ENCODE data around the gene MAGEA9. TPM values are rescaled to one million over a fixed set of nuclear protein-coding genes. Genes with fewer than 3 reads are reported as not detected.
"Not testable (repeated sequence)": the region's sequence is repeated elsewhere in the genome, so short reads cannot be mapped to it uniquely, and the experiment has no call there.

Gene MAGEA9
- not detected for total RNA-seq

- H3K27me3 Mint-ChIP-seq, POLR2A ChIA-PET: not testable (repeated sequence)
Measured at GRCh38 chrX:149781727-149782126, at the start of gene MAGEA9. TSS of gene MAGEA9 (plus strand) at chrX:149781930. CDS start at chrX:149786211, 4,281 bp downstream.

GRCh38 chrX:149742269-149742668 lies 39.5 kb upstream of the MAGEA9 start:
- H3K36me3 Mint-ChIP-seq; H3K4me1 Mint-ChIP-seq; ATAC-seq (ENCODE audit: low read depth); DNase-seq; H3K9me3 Mint-ChIP-seq; H3K27ac Mint-ChIP-seq; POLR2A ChIA-PET; H3K4me3 Mint-ChIP-seq; H3K27me3 Mint-ChIP-seq: not testable (repeated sequence)

More at GRCh38 chrX:149781727-149782126, at the start of gene MAGEA9:
- DNase-seq; H3K9me3 Mint-ChIP-seq; H3K36me3 Mint-ChIP-seq; H3K27ac Mint-ChIP-seq; ATAC-seq (ENCODE audit: low read depth); H3K4me3 Mint-ChIP-seq; H3K4me1 Mint-ChIP-seq: not testable (repeated sequence)

GRCh38 chrX:149746390-149747007 lies 35.2 kb upstream of the MAGEA9 start:
- H3K4me1 Mint-ChIP-seq; H3K9me3 Mint-ChIP-seq; ATAC-seq (ENCODE audit: low read depth); DNase-seq; H3K27ac Mint-ChIP-seq; H3K27me3 Mint-ChIP-seq; H3K36me3 Mint-ChIP-seq; POLR2A ChIA-PET; H3K4me3 Mint-ChIP-seq: not testable (repeated sequence)

GRCh38 chrX:149757206-149758067 lies 24.3 kb upstream of the MAGEA9 start:
- DNase-seq (no peak), ATAC-seq (ENCODE audit: low read depth) (no peak)
- Mint-ChIP-seq H3K9me3 (no peaks in the 10 kb centered on the region), H3K4me3 (no peak overlapping the region), H3K4me1 (no peaks in the 10 kb centered on the region), H3K27ac (no peak overlapping the region), H3K36me3 (no peaks in the 10 kb centered on the region), H3K27me3 (peaks cover 6% of the 10 kb centered on the region)
- POLR2A ChIA-PET, result no interaction called here

GRCh38 chrX:149758068-149758714 lies 23.5 kb upstream of the MAGEA9 start:
- no peaks in the 10 kb centered on the region for H3K9me3 Mint-ChIP-seq
- POLR2A ChIA-PET, result no interaction called here
- H3K27ac Mint-ChIP-seq, result no peak overlapping the region
- H3K36me3 Mint-ChIP-seq, result no peaks in the 10 kb centered on the region
- H3K4me1 Mint-ChIP-seq, result no peaks in the 10 kb centered on the region
- DNase-seq (no peak), ATAC-seq (ENCODE audit: low read depth) (no peak)
- peaks cover 2% of the 10 kb centered on the region for H3K27me3 Mint-ChIP-seq
- no peak overlapping the region for H3K4me3 Mint-ChIP-seq

- DNase-seq; H3K4me3 Mint-ChIP-seq; H3K27me3 Mint-ChIP-seq; H3K36me3 Mint-ChIP-seq; POLR2A ChIA-PET; H3K4me1 Mint-ChIP-seq; ATAC-seq (ENCODE audit: low read depth); H3K27ac Mint-ChIP-seq; H3K9me3 Mint-ChIP-seq: not testable (repeated sequence)
Measured at GRCh38 chrX:149758715-149759078, 23.0 kb upstream of the MAGEA9 start.

- Mint-ChIP-seq H3K4me1 (no peaks in the 10 kb centered on the region), H3K27me3 (peaks cover 2% of the 10 kb centered on the region), H3K4me3 (no peak overlapping the region), H3K9me3 (no peaks in the 10 kb centered on the region), H3K36me3 (no peaks in the 10 kb centered on the region), H3K27ac (no peak overlapping the region)
- POLR2A ChIA-PET, result no interaction called here
- DNase-seq (no peak), ATAC-seq (ENCODE audit: low read depth) (no peak)
Measured at GRCh38 chrX:149759824-149760223, 21.9 kb upstream of the MAGEA9 start.

- POLR2A ChIA-PET, result no interaction called here
- no peaks in the 10 kb centered on the region for H3K36me3 Mint-ChIP-seq
- H3K4me3 Mint-ChIP-seq, result no peak overlapping the region
- DNase-seq (no peak), ATAC-seq (ENCODE audit: low read depth) (no peak)
- no peaks in the 10 kb centered on the region for H3K9me3 Mint-ChIP-seq
- H3K4me1 Mint-ChIP-seq, result no peaks in the 10 kb centered on the region
- H3K27me3 Mint-ChIP-seq, result peaks cover 2% of the 10 kb centered on the region
- H3K27ac Mint-ChIP-seq, result no peak overlapping the region
Measured at GRCh38 chrX:149760965-149761364, 20.8 kb upstream of the MAGEA9 start.

GRCh38 chrX:149761858-149762674 lies 19.7 kb upstream of the MAGEA9 start:
- H3K4me3 Mint-ChIP-seq; H3K27ac Mint-ChIP-seq; H3K9me3 Mint-ChIP-seq; DNase-seq; H3K36me3 Mint-ChIP-seq; H3K27me3 Mint-ChIP-seq; H3K4me1 Mint-ChIP-seq; ATAC-seq (ENCODE audit: low read depth); POLR2A ChIA-PET: not testable (repeated sequence)

- Mint-ChIP-seq H3K27me3 (no peaks in the 10 kb centered on the region), H3K4me1 (no peaks in the 10 kb centered on the region), H3K4me3 (no peak overlapping the region), H3K36me3 (no peaks in the 10 kb centered on the region), H3K27ac (no peak overlapping the region), H3K9me3 (no peaks in the 10 kb centered on the region)
- POLR2A ChIA-PET, result no interaction called here
- DNase-seq (no peak), ATAC-seq (ENCODE audit: low read depth) (no peak)
Measured at GRCh38 chrX:149762696-149763614, 18.8 kb upstream of the MAGEA9 start.

GRCh38 chrX:149770344-149770743 lies 11.4 kb upstream of the MAGEA9 start:
- H3K27me3 Mint-ChIP-seq; H3K27ac Mint-ChIP-seq; H3K4me1 Mint-ChIP-seq; DNase-seq; ATAC-seq (ENCODE audit: low read depth); H3K9me3 Mint-ChIP-seq; POLR2A ChIA-PET; H3K4me3 Mint-ChIP-seq; H3K36me3 Mint-ChIP-seq: not testable (repeated sequence)

GRCh38 chrX:149773026-149773425 lies 8.7 kb upstream of the MAGEA9 start:
- H3K4me3 Mint-ChIP-seq; H3K27me3 Mint-ChIP-seq; DNase-seq; H3K9me3 Mint-ChIP-seq; POLR2A ChIA-PET; H3K36me3 Mint-ChIP-seq; H3K4me1 Mint-ChIP-seq; ATAC-seq (ENCODE audit: low read depth); H3K27ac Mint-ChIP-seq: not testable (repeated sequence)
